Activated T-helper 1 cell treated with Interleukin-2 at 50 U/mL for 16 hours (primary cell): Measurements from ENCODE around the gene BRSK2.

ENCODE experiments used
- DNase-seq: peaks from one replicate; pipeline ENCODE4 v3.0.0-alpha.2; 2020; ENCODE audit warnings: low read depth

The BRSK2 gene

DNA sequence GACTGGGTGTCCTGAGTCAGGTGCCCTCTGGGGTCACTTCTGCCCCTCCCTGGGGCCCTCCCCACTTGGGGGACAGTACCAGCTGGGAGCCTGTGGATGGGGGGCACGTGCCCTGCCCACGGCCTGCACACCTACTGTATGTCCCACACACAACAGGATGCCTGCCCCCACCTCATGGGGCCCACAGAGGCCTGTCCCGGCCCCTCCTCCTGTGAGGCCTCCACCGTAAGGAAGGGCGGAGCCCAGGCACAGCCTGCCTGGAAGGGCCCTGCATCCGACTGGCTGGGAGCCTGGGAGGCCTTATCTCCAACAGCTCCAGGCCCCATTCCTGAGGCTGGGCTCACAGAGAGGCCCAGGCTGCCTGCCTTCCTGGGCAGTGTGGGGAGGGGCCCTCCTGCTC lies 47.8 kb downstream of the BRSK2 start:
- DNase-seq = no peak

DNA sequence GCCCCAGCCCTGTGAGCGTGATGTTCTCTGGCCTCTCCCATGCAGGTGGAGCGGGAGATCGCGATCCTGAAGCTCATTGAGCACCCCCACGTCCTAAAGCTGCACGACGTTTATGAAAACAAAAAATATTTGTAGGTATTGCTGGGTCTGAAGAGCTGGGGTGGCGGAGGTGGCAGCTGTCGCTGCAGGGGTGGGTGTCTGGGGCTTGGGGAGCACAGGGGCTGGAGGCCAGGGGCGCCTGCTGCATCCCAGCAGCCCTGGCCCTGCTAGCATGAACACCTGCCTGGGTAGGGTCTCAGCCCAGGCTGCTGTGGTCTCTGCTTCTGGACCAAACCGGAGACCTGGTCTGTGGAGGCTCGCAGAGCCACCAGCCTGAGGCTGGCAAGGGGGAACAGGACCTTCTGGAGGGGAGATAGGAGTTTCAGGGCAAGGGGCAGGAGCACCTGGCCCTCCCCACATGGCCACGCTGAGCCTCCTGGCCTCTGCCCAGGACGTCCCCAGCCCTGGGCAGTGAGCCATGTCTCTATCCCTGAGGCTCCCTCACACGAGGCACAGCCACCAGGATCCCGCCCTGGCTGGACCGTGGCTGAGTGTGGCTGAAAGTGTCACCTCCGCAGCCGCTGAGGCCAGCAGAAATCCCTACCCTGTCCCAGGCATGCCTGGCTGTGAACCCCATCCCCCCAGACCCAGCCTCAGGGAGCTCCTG lies 48.7 kb downstream of the BRSK2 start:
- DNase-seq = no peak

DNA sequence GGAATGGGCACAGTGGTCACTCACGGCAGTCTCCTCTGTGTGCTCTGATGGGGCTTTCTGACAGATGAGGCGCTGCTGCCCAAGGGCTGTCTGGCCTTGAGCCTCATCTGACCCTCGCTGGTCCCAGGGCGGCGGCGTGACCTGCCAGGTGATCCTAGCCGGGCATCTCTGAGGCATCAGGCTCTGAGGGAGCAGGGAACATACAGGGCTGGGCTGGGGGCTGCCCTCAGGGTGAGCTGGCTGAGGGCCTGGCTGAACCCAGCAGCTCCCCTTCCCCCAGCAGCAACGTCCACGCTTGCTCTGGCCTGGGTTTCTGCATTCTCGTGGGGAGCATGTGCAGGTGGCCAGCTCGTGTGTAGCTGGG lies 49.2 kb downstream of the BRSK2 start:
- no peak for DNase-seq

DNA sequence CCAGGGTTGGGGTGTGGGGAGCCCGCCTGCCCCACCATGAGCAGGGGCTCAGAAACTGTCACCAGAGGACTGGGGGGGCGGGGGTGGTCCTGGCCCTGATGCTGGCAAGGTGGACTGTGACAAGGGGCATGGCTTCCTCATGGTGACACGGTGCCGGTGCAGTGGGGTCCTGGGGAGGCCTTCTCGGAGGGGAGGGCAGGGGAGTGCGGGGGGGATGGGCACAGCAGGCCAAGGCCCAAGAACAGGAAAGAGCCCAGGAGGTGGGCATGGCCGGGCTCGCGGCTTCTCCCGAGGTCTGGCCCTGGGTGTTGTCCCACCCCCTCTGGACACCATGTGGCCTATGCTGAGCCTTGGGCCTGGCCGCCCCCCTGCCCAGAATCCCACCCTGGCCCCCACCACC lies 49.6 kb downstream of the BRSK2 start:
- DNase-seq = no peak

DNA sequence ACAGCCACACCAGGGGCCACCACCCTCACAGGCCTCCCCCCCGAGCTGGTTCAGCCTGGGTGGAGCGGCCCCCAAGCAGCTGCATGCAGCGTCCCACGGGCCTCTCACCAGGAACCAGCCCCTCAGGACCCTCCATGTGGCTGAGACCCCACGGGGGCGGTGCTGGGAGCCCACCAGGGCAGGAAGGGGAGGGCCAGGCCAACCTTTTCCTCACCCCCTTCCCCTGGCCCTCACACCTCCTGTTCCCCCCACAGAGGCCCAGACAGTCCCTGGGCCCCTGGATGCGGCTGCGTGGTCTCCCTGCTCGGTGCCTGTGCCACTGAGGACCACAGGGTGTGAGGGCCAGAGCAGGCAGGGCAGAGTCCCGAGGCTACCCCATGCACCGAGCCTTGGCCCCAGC lies 50.3 kb downstream of the BRSK2 start:
- DNase-seq = no peak

DNA sequence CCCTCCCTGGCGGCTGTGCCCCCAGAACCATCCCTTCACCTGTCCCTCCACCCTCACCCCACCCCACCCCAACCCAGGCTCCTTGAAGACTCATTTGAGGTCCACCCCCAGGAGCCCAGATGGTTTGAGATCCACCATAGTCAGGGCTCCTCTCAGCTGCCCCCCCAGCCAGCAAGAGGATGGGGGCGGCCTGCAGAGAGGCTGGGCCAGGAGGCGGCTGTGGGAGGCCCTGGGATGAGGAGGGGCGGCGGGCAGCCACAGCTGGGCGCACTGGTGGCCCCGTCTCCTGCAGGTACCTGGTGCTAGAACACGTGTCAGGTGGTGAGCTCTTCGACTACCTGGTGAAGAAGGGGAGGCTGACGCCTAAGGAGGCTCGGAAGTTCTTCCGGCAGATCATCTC lies 50.8 kb downstream of the BRSK2 start:
- no peak for DNase-seq

DNA sequence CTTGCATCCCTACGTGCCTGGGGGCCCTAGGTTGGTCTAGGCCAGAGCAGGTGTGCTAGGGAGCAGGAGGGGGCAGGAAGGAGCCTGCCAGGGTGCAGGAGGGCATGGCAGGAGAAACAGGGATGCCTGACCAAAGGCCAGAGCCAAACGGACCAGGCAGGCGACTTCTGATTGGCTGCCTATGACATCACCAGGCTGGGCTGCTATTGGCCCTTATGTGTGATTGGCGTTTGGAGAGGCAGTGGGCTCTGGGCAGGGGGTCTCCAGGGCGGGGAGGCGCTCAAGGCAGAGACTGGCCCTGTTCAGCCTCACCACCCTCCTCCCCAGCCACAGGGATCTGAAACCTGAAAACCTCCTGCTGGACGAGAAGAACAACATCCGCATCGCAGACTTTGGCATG lies 52.4 kb downstream of the BRSK2 start:
- DNase-seq = no peak

DNA sequence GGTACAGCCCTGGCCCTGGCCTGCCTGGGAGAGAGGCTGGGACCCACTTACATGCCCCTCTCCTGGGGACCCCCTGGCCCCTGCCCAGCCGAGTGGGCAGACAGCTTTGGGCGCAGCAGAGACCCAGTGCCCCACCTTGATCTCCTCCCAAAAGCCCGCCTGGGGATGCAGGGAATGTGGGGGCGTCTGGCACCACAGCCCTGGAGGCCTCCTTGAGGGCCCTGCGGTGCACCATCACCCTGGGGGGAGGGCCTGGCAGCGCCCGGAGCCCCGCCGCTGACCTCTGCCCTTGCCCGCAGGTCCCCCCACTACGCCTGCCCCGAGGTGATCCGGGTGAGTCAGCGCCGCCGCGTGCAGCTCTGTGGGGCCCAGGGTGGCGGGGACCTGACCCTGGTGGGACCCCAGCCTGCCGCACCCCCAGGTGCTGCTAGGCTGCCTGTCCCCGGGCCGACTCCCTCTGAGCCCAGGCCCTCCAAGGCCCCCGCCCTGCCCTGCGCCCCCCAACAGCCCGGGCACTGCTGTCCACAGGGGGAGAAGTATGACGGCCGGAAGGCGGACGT lies 53.2 kb downstream of the BRSK2 start:
- DNase-seq = no peak

DNA sequence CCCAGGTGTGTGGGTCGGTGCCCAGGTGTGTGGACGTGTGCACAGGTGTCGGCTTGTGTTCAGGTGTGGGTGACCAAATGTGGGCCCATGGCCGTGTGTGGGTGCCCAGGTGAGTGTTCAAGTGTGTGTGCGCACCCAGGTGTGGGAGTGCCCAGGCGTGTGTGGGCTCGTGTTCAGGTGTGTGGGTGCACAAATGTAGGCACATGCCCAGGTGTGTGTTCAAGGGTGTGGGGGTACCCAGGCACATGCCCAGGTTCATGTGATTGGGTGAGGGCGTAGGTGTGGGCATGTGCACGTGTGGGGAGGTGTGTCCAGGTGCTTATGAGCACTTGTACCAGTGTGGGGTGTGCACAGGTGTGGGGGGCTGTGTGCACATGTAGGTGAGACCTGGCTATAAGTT lies 54.0 kb downstream of the BRSK2 start:
- no peak for DNase-seq

DNA sequence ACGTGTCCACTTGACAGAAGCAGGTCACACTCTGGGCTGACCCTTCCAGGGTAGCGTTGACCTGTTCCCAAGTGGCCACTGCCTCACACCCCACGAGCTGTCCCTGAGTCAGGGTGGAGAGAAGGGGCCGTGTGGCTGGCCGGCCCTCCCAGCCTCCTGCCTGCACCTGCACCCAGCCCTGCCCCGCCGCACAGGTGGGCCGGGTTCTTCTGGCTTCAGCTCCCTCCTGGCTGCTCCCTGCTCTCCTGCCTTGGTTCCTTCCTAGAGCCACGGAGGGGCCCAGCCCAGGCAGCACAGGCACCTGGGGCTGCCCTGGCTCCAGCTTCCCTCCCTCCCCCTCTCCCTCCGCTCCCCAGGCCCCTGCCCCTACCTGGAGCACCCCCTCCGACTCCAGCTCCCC lies 54.6 kb downstream of the BRSK2 start:
- no peak for DNase-seq

DNA sequence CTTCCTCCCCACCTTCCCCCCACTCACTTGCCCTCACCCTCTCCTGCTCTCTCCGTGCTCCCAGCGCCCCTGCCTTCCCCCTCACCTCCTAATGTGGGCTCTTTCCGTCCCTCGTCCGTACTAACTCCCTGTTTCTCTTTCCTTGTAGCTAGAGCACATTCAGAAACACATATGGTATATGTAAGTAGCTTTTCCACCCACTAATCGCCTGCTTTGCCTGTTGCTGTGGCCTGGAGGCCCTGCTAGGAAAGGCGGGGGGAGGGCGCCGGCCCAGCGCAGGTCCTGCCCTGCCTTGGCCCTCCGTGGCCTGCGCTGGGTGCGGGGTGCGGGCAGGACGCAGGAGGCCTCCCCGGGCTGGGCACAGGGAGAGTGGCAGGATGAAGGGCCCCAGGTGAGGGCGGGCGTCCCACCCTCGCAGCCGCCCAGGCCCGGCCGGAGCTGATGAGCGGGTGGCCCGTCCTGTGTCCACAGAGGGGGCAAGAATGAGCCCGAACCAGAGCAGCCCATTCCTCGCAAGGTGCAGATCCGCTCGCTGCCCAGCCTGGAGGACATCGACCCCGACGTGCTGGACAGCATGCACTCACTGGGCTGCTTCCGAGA lies 55.2 kb downstream of the BRSK2 start:
- DNase-seq = no peak

DNA sequence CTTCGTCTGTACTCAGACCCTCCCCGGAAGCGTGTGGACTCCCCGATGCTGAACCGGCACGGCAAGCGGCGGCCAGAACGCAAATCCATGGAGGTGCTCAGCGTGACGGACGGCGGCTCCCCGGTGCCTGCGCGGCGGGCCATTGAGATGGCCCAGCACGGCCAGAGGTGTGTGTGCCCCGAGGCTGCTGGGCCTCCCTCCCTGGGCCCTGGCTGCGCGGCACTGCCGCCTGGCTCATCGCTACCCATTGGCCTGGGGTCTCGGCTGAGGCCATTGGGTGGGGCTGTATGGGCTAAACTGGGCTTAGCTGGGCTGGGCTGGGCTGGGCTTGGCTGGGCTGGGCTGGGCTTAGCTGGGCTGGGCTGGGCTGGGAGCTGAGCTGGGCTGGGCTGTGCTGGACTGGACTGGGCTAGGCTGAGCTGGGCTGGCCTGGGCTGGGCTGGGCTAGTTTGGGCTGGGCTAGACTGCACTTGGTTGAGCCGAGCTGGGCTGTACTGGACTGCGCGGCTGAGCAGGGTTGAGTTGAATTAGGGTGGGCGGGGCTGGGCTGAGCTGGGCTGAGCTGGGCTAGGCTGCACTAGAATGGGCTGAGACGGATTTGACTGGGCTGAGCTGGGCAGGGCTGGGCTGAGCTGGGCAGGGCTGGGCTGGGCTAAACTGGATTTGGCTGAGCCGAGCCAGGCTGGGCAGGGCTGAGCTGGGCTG lies 56.2 kb downstream of the BRSK2 start:
- DNase-seq = no peak

DNA sequence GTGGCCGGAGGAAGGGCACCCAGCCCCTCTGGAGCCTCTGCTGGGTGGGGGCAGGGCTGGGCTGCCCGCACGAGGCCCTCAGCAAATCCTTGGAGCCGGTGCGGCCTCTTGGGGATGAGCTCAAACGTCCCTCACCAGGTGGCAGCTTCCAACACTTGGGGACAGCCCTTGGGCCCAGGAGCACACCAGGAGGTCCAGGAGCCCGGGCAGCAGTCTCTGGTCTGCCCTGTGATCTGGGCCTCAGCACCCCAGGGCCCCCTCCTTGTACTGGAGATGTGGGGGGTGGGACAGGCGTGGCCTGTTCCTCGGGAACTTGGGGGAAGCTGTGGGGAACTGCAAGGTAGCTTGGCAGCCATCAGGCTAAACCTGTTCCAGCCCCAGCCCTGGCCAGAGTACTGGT lies 56.9 kb downstream of the BRSK2 start:
- DNase-seq = no peak

DNA sequence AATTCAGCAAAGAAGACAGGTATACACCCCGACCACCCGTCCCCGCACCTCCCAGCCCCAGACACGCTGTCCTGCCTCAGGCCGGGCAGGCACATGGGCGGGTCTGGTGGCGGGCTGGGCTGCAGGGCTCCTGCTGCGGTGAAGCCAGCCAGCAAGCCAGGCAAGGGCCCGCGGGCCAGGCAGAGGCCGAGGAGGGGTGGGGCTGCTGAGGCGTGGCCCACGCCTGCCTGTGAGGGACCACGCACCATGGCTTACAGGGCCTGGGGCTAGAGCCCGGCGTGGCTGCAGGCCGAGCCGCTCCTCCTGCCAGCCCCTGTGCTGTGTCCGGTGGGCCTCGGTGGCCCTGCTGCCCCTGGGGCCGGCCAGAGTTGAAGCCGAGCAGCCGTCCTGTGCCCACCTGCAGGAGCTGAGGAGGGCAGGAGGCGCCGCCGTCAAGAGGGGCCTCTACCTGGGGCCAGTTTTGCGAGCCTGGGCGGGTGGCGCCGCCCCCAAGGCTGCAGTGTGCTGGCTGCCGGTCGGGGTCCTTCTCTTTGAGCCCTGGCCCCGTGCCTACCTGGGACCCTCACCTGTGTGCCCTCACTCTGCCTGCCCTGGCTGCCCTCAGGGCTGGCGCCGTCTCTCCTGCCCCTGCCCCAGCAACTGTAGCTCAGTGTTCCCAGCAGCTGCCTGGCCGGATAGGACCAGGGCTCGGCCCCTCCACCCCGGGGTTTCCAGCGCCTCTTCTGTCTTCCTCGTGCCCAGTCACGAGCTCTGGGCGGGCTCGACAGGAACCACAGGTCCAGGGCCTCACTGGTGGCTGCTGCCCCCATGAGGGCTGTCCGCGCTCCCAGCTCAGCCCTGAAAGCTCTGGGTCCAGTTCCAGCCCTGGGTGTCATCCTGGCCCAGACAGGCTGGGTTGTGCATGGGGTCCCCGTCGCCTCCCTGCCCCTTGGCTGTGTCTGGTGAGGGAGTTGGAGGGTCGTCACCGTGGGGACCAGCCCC lies 58.4 kb downstream of the BRSK2 start:
- DNase-seq = no peak

DNA sequence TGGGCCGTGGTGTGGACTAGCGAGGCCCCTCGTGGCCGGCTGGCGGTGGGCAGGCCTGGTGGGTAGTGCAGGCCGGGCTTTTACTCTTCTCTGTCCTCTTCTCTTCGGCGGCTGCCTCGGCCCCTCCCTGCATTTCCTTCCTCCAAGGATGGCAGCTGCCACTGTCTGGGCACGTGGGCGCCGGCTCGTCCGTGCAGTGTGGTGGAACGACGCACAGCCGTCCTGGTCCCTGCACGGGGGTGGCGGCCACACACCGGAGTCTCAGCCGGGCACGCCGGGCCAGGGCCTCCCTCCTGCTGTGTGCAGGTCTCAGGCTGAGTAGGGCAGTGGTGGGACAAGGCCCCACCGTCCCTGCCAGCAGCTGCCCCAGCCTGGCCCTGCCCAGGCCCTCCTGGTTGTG lies 59.1 kb downstream of the BRSK2 start:
- DNase-seq = no peak

DNA sequence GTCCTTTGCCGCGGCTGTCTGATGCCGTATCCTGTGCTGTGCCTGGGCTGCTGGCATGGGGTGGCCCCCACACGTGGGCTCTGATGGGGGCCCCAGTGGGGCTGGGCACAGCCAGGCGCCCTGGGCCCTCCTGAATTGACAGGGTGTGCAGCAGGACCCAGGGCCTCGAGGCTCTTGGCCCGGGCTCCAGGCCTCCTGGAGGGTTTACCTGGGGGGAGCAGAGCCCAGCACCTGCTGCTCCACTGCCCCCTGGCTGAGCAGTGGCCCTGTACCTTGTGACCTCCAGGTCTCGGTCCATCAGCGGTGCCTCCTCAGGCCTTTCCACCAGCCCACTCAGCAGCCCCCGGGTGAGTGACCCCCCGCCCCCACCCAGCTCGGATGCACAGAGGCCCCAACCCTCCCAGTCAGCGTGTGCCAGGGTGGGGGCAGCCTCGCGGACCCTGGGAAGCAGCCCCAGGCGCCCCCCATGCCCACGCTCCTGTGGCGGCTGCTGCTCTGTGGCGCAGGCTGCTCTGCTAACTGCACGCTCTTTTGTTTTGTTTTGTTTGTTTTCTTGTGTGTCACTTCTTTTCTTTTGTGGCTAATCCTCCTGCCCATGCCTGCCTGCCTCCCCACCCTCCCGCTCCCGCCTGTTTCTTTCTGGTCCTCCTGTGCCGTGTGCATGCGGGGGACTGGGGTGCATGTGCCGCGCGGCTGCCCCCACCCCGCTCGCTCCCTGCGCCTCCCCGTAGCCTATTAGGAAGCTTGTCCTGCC lies 59.9 kb downstream of the BRSK2 start:
- no peak for DNase-seq

DNA sequence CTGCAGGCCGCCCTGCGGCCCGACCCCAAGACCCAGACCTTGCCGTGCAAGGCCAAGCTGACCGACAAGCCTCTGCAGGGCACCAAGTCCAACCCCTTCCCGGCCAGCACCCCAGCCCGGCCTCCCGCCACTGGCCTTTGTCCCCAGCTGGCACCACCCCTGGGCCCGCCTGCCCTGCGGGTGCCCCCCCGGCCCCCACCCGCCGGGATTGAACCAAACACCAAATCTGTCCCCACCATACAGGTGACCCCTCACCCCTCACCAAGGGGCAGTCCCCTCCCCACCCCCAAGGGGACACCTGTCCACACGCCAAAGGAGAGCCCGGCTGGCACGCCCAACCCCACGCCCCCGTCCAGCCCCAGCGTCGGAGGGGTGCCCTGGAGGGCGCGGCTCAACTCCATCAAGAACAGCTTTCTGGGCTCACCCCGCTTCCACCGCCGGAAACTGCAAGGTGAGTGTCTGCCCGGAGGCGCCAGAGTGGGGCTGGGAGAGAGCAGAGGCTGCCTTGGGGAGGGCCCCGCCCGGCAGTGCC lies 60.7 kb downstream of the BRSK2 start:
- DNase-seq = no peak

DNA sequence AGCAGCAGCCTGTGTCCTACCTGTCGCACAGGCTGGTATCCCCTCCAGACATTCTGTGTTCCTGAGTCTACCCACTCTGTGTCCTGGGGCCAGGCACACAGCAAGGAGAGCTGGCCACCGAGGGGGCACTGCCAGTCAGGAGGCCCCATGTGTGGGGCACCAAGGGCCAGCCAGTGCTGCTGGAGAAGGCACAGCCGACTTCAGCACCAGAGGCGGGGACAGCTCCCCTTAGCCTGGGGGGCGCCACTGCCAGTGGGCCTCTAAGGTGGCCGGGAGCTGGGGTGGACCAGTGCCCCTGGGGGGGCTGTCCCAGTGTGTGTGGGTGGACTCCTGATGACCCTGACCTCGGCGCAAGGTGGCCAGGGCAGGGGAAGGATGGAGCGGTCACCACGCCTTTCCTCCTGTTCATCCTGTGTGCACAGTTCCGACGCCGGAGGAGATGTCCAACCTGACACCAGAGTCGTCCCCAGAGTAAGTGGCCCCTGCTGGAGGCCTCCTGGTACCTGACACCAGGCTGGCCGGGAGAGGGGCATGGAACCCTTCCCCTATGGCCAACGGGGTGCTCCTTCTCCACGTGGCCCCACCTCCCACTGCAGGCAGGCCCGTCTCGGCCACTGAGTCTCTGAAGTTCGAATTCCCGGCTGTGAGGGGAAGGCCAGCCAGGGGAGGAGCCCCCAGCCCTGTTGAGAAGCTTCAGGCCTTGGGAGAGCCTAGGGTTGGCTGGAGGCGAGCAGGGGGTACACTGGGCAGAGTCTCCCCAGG lies 61.4 kb downstream of the BRSK2 start:
- DNase-seq = no peak

DNA sequence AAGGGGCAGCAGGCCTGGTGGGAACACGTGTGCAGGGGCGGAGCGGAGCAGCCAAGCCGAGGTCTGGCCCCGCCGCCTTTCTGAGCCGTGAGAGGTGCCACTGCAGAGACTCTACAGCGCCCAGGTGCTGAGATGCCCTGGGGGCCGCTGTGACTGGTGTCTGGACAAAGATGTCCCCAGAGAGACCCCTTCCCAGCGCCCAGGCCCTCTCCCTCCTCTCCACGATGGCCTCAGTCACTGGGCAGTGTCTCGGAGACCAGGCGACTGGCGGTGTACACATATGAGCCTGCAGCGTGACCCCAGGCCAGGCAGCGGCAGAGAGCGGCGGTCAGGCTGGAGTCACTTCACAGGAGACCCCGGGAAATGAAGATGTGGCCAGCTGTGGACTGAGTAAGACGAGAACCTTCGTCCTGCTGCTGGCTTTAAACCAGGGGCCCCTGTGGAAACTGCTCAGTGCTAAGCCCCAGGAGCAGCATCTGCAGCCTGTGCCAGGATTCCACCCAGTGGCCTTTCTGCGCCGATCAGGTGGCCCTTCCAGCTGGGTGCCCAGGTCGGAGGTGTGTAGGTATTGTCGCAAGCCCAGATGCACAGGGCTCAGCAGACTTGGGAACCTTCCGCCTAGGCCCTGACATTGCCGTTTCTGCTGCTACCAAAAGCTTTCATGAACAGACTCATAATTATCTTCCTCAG lies 62.2 kb downstream of the BRSK2 start:
- no peak for DNase-seq

DNA sequence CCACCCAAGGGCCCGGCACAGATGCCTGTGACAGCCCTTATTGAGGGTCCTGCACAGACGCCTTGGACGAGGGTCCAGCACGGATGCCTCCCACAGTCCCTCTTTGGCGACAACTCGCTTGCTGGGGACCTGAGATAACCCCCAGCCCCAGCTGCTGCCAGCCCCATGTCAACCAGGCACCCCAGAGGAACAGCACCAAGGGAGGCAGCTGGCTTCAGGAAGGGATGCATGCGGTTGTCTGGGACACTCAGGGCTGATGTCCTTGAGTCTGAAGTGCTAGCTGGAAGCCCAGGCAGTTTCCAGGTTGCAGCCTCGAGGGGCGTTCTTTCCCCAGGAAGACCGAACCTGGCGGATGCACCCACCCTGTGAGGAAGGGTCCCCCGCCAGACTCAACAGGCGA lies 63.0 kb downstream of the BRSK2 start:
- no peak for DNase-seq
